ENCODE data around the gene FXYD1. TPM values are rescaled to one million over a fixed set of nuclear protein-coding genes. Genes with fewer than 3 reads are reported as not detected.

The FXYD1 gene
- total and polyA plus RNA-seq, 2 donors (not counting 3 experiments of a cell fraction or from before 2014, with no cell fraction given): not detected

- Histone ChIP-seq H3K27me3 (ENCODE audit: control insufficient read depth in 2 of 2, insufficient read depth in 2 of 2, low read length in 2 of 2) (no peaks in the 10 kb centered on the region), H3K4me1 (ENCODE audit: control insufficient read depth, extremely low read depth, insufficient read depth, low read length) (peaks cover 20% of the 10 kb centered on the region), H3K9me3 (replicated peaks; ENCODE audit: control insufficient read depth, insufficient read depth, low read length) (no peaks in the 10 kb centered on the region), H2AFZ (ENCODE audit: low read depth, low read length) (no peak overlapping the region), H3K79me2 (ENCODE audit: control insufficient read depth, insufficient read depth, low read length) (peaks cover 32% of the 10 kb centered on the region), H3K9me1 (replicated peaks; ENCODE audit: control insufficient read depth, extremely low read depth, insufficient read depth, low read length) (no peaks in the 10 kb centered on the region), H3K36me3 (ENCODE audit: control insufficient read depth in 2 of 2, extremely low read depth in 1 of 2, insufficient read depth in 2 of 2, low read length in 2 of 2) (peaks cover 16 to 17% of the 10 kb centered on the region in 2 experiments), H3K4me2 (ENCODE audit: insufficient read depth, low read length) (peak overlapping the region; percentile 78), H3K9ac (replicated peaks; ENCODE audit: extremely low read depth, insufficient read depth, low read length) (no peak overlapping the region), H3K4me3 (replicated peaks in 1 of 3; ENCODE audit: insufficient read depth in 1 of 3, low read depth in 1 of 3, low read length in 3 of 3) (peak overlapping the region; percentile 78 to 98 (median 82)), H3K27ac (ENCODE audit: insufficient read depth, low read depth, low read length) (peak overlapping the region; percentile 95), H4K20me1 (replicated peaks; ENCODE audit: control insufficient read depth, extremely low read depth, insufficient read depth, low read length) (no peaks in the 10 kb centered on the region)
- CTCF ChIA-PET: no interaction called here
- FAIRE-seq: no peak
- TF ChIP-seq JUN (IDR thresholded peaks at IDR 0.05; ENCODE audit: borderline replicate concordance, insufficient read depth, insufficient read length, low read depth) (no peak), POLR2A (IDR thresholded peaks at IDR 0.05; ENCODE audit: low read depth, low read length) (no peak), EZH2 (IDR thresholded peaks at IDR 0.05; ENCODE audit: borderline replicate concordance, low read depth, low read length, severe bottlenecking) (no peak), POLR2AphosphoS5 (IDR thresholded peaks at IDR 0.05; ENCODE audit: insufficient read depth, low read depth, low read length) (no peak), FOS (IDR thresholded peaks at IDR 0.05; ENCODE audit: borderline replicate concordance, insufficient read depth, low read length) (no peak), CTCF (IDR thresholded peaks at IDR 0.05; ENCODE audit: extremely low read depth in 1 of 2, insufficient read depth in 1 of 2, low read depth in 1 of 2, low read length in 2 of 2) (no peak)
- no peak for DNase-seq (ENCODE audit: low read depth, low spot score)
- POLR2A ChIA-PET: no interaction called here
- no TSS peak for BruUV-seq (replicated peaks)
- dilution Hi-C loops (cut with MboI; ENCODE audit: extremely low pct_ligation_motif_present, low sequenced_read_pairs) (no loop called here), intact Hi-C loops (cut with micrococcal nuclease) (loop anchor here (2.0 kb wide), 1 partner anchor 57 kb away; no protein-coding TSS in a partner anchor)
Measured at GRCh38 chr19:35155981-35156672, 17.5 kb downstream of the FXYD1 start.
